ENCODE results near the gene NMRAL1.

GRCh38 chr16:4506450-4506849 is 32.0 kb upstream of the NMRAL1 start:
- peak; percentile 85 for TF ChIP-seq CTCF (IDR thresholded peaks at IDR 0.05)
- TF ChIP-seq EZH2phosphoT487 (IDR thresholded peaks at IDR 0.05) = no peak
